Small intestine (tissue), 16 donors: ENCODE data around the gene SALL2. TPM values are rescaled to one million over a fixed set of nuclear protein-coding genes. Genes with fewer than 3 reads are reported as not detected.

ENCODE experiments used
- DNase-seq, 2 donors: peaks; one replicate each; pipeline versions ENCODE4 v3.0.0 to v3.0.0-alpha.2; 2013
- FAIRE-seq: peaks from 2 replicates; lab custom pipeline; 2012; peaks lifted over from hg19 to GRCh38; lab: Jason Lieb, UNC
- H3K27ac ChIP-seq, 3 donors: one replicate each; pipeline ENCODE4 v1.5.1; 2013; ENCODE audit warnings: low read length in 2 of 3, mild to moderate bottlenecking in 2 of 3, control low read depth in 1 of 3, inconsistent platforms in 1 of 3, low read depth in 1 of 3, moderate library complexity in 1 of 3
- H3K27me3 ChIP-seq, 3 donors: one replicate each; pipeline ENCODE4 v1.6.1; 2013; ENCODE audit warnings: low read length in 3 of 3, inconsistent platforms in 1 of 3; ENCODE audit not compliant: control insufficient read depth in 3 of 3, insufficient read depth in 3 of 3
- H3K36me3 ChIP-seq, 3 donors: one replicate each; pipeline ENCODE4 v1.6.1; 2013; ENCODE audit warnings: low read length in 3 of 3, inconsistent platforms in 1 of 3, low read depth in 1 of 3, mild to moderate bottlenecking in 1 of 3, moderate library complexity in 1 of 3; ENCODE audit not compliant: control insufficient read depth in 3 of 3, insufficient read depth in 2 of 3
- H3K4me1 ChIP-seq, 3 donors: one replicate each; pipeline ENCODE4 v1.6.1; 2013; ENCODE audit warnings: low read length in 2 of 3, inconsistent platforms in 1 of 3, low read depth in 1 of 3, mild to moderate bottlenecking in 1 of 3, moderate library complexity in 1 of 3; ENCODE audit not compliant: control insufficient read depth in 3 of 3, insufficient read depth in 2 of 3
- H3K4me3 ChIP-seq, 3 donors: one replicate each; pipeline ENCODE4 v1.5.1; 2013; ENCODE audit warnings: low read length in 3 of 3, control low read depth in 1 of 3, inconsistent platforms in 1 of 3, low read depth in 1 of 3, mild to moderate bottlenecking in 1 of 3, moderate library complexity in 1 of 3
- H3K9me3 ChIP-seq, 2 donors: one replicate each; pipeline ENCODE4 v1.6.1; 2013; ENCODE audit warnings: low read depth in 1 of 2, low read length in 1 of 2; ENCODE audit not compliant: control insufficient read depth in 2 of 2, insufficient read depth in 1 of 2
- WGBS, 3 donors: extraction: QIAGEN DNeasy Blood & Tissue Kit; methylation state at CpG; one replicate each; pipeline ENCODE4 v1.1.7; 2013; 5-methylcytosine and 5-hydroxymethylcytosine counted together
- long read RNA-seq, 10 donors: transcript quantifications; one replicate each; lab custom pipeline, GENCODE V29; 2026
- polyA plus RNA-seq, 4 donors: library from polyadenylated mRNA; stranded (reverse) in 3 of 4; unstranded in 1 of 4; fragments of 200-250 nt in 3 of 4; fragments of 120-200 nt in 1 of 4; gene quantifications; one replicate each; pipeline versions ENCODE4 v1.2.1 to v1.2.3, GENCODE V29; 2013
- donor health status: healthy with polysubstance abuse.
- donor health status: control.
- donor health status: control.
- donor health status: Bipolar disorder and iron deficiency.
- donor health status: healthy.

Gene SALL2
- 1 to 10 TPM in 3 of 4 donors, not detected in 1; 1.6 to 6.2 (median 2.5) TPM for polyA plus RNA-seq
- long read RNA-seq, donor 1 = 0 reads
- long read RNA-seq, donor 2 = 0 reads
- long read RNA-seq, donor 3, full-length matches to known transcripts = 4 of 4 reads
- long read RNA-seq, donor 3, partial matches to known transcripts = 0 of 4 reads
- long read RNA-seq, donor 3, other reads (novel, unspliced or antisense) = 0 of 4 reads
- long read RNA-seq, donor 4 = 0 reads
- long read RNA-seq, donor 5, partial matches to known transcripts = 0 of 1 reads
- long read RNA-seq, donor 5, other reads (novel, unspliced or antisense) = 0 of 1 reads
- long read RNA-seq, donor 6, partial matches to known transcripts = 0 of 2 reads
- long read RNA-seq, donor 6, other reads (novel, unspliced or antisense) = 0 of 2 reads
- long read RNA-seq, donor 7 = 0 reads
- long read RNA-seq, donor 8, partial matches to known transcripts = 0 of 2 reads
- long read RNA-seq, donor 8, other reads (novel, unspliced or antisense) = 0 of 2 reads
- long read RNA-seq, donor 9, partial matches to known transcripts = 0 of 1 reads
- long read RNA-seq, donor 9, other reads (novel, unspliced or antisense) = 0 of 1 reads
- long read RNA-seq, donor 10, partial matches to known transcripts = 0 of 4 reads
- long read RNA-seq, donor 10, other reads (novel, unspliced or antisense) = 0 of 4 reads

DNA sequence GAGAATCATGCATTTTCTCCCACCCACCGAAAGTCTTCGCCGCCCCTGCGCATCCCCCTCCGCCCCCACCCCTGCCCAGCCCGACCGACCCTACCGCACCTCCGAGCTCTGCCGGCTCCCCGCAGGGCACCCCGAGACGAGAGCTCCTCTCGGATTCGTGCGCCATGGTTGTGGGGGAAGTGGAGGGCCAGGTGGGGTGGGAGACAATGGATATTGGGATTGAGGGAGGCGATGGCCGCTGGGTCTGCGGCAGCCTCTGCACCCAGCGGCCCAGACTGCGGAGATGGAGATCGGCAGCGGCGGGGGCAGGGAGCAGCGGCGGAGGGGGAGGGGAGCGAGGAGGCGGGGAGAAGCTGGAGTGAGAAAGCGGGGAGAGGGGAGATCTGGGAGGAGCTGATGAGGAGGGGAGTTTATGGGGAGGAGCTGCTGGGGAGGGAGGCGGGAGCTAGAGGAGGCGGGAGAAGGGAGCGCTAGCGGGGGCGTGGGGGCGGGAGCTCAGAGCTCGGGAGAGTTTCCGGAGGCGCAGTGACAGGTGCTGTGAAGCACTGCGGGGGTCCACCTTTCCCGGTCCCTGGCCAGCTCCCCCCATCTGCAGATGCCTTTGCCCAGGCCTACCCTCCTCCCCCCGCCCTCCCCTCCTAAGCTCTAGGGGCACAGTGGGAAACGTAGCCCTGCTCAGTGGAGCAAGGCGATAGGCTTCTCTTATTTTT lies at the start of gene SALL2:
TSS of gene SALL2 (minus strand) at position 385 of the 710 bp plus-strand sequence. CDS start at position 166, 219 bp downstream.
- Histone ChIP-seq H3K9me3 (no peaks in the 10 kb centered on the region), H3K4me1 (peaks cover 0 to 12% (median 0%) of the 10 kb centered on the region in 3 donors), H3K27me3 (no peaks in the 10 kb centered on the region), H3K27ac (peak within 1 kb of the TSS in 2 of 3 donors; percentile 18 to 61), H3K36me3 (peaks cover 0 to 26% (median 0%) of the 10 kb centered on the region in 3 donors), H3K4me3 (peak within 1 kb of the TSS; percentile 44 to 70 (median 56))
- FAIRE-seq = no peak
- WGBS, 3 donors = 1 to 2% (median 1%) methylated on average over 36 to 43 of the region's 43 CpGs
- peak; percentile 27 to 78 for DNase-seq

DNA sequence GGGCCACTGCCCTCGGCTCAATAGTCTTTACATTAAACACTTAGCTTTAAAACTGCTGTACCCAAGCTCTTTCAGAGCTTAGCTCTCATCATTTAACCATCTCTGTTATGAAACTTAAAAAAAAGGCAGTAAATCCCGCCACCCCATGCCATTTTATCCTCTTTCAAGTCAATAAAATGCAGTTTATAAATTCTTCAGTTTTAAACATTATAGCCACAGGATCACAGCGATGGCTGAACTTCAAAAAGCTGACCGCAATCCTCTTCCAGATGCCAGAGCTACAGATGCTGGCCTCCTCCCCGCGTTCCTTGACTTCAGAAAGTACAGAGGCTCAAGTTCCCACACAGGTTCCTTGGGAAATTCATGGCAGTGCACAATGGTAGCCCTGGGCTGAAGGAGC lies 49.5 kb upstream of the SALL2 start:
- H3K4me1 ChIP-seq = no peaks in the 10 kb centered on the region
- H3K36me3 ChIP-seq = no peaks in the 10 kb centered on the region
- H3K9me3 ChIP-seq = no peaks in the 10 kb centered on the region
- FAIRE-seq (no peak), DNase-seq (no peak)
- WGBS, 3 donors = 76 to 81% (median 77%) methylated on average over 6 of the region's 6 CpGs
- H3K27me3 ChIP-seq = no peaks in the 10 kb centered on the region
- H3K27ac ChIP-seq = no peak overlapping the region
- H3K4me3 ChIP-seq = no peak overlapping the region

DNA sequence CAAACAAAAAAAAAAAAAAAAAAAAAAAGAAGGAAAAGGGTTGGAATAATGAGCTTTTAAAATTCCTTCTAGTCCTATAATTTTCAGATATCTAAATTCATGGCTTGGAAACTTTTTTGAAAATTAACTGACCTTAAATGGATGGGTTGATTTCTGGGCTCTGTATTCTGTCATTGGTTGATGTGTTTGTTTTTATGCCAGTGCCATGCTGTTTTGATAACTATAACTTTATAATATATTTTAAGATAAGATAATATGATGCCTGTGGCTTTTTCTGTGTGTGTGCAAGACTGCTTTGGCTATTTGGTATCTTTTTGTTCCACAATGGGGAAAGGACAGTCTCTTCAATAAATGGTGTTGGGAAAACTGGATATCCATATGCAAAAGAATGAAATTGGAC lies 46.5 kb upstream of the SALL2 start:
- H3K4me3 ChIP-seq = no peak overlapping the region
- no peaks in the 10 kb centered on the region for H3K9me3 ChIP-seq
- FAIRE-seq (no peak), DNase-seq (no peak)
- H3K4me1 ChIP-seq = no peaks in the 10 kb centered on the region
- no peaks in the 10 kb centered on the region for H3K36me3 ChIP-seq
- no peaks in the 10 kb centered on the region for H3K27me3 ChIP-seq
- H3K27ac ChIP-seq = no peak overlapping the region

DNA sequence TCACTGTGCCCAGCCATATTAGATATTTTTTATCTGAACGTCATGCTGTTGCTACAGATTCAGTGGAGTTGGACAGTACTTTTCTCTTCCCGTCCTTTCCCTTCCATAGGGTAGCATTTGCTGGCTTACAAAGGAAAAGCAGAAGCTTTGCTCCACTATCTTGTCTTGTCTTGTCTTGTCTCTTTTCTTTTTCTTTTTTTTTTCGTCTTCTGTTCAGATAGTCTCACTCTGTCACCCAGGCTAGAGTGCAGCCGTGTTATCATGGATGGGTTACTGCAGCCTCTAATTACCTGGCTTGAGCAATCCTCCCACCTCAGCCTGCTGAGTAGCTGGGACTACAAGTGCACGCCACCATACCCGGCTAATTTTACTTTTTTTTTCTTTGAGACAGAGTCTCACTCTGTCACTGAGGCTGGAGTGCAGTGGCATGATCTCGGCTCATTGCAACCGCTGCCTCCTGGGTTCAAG lies 32.6 kb upstream of the SALL2 start:
- 57 to 80% (median 68%) methylated on average over 8 of the region's 8 CpGs for WGBS, 3 donors
- FAIRE-seq = no peak
- peak in 1 of 2 donors; percentile 36 for DNase-seq
- Histone ChIP-seq H3K4me1 (peaks cover 0 to 3% (median 0%) of the 10 kb centered on the region in 3 donors), H3K27ac (no peak overlapping the region), H3K36me3 (no peaks in the 10 kb centered on the region), H3K9me3 (no peaks in the 10 kb centered on the region), H3K4me3 (no peak overlapping the region), H3K27me3 (no peaks in the 10 kb centered on the region)

DNA sequence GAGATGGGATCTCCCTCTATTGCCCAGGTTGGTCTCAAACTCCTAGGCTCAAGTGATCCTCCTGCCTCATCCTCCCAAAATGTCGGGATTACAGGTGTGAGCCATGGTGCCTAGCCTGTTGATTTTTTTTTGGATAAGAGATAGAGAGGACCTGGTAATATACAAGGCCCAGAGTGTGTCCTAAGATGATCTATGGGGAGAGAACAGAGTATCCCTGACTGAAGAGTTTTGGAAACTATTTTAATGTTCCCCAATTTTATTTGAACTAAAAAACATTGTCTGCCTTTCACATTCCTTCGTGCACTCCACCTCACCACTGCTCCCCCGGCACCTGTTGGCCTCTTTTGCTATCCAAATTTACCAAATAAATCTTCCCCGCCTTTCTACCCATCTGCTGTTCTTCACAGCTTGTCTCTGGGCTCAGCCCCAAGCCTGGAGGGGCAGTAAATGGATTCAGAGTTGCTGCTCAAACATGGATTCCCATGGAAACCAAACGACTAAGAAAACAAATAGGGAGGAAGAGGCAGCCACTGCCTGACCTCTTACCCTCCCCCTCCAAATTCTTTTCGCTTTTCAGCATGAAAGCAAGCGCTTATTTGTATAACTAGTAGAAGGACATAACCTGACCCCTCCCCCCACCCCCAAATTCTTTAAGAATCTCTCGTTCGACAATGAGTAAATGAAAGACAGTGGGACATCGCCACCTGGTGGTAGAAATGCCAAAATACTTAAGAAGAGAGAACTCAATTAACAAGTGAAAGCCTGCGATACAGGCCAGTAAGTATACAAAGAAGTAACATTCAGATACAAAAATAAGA lies 31.1 kb upstream of the SALL2 start:
- peak; percentile 80 to 92 for DNase-seq
- Histone ChIP-seq H3K4me3 (peak overlapping the region in 2 of 3 donors; percentile 2 to 18), H3K27me3 (no peaks in the 10 kb centered on the region), H3K36me3 (no peaks in the 10 kb centered on the region), H3K27ac (peak overlapping the region in 1 of 3 donors; percentile 61), H3K9me3 (no peaks in the 10 kb centered on the region), H3K4me1 (peaks cover 0 to 3% (median 0%) of the 10 kb centered on the region in 3 donors)
- WGBS, 3 donors = 13 to 17% (median 13%) methylated on average over 11 of the region's 11 CpGs
- FAIRE-seq = peak; percentile 39

DNA sequence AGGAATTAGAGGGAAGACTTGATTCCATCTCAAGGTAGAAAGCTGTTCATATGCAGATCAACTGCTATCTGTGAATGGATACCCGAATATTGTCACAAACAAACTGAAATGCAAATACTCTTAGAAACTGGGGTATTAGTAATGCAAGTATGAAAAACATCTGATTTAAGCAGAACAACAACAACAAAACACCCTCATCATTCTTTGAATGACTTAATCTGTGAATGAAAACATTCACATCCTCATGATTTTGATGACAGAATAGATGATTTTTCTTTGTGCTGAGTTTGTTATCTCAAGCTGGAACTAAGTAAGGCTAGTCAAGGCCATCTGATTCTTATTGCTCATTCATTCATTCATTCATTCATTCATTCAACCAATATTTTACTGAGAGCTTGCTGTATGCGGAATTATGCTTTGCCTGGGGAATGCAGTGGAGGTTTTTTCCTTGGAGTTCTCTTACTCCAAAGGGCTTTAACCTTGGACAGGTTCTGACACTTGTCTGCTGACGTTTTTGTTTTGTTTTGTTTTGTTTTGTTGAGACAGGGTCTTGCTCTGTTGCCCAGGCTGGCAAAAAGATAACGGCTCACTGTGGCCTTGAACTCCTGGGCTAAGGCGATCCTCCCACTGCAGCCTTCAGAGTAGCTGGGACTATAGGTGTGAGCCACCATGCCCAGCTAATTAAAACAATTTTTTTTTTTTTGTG lies 30.4 kb upstream of the SALL2 start:
- no peak for DNase-seq
- no peaks in the 10 kb centered on the region for H3K9me3 ChIP-seq
- H3K4me3 ChIP-seq = no peak overlapping the region
- no peak for FAIRE-seq
- no peaks in the 10 kb centered on the region for H3K36me3 ChIP-seq
- H3K27me3 ChIP-seq = no peaks in the 10 kb centered on the region
- peak overlapping the region in 1 of 3 donors; percentile 61 for H3K27ac ChIP-seq
- peaks cover 0 to 3% (median 0%) of the 10 kb centered on the region in 3 donors for H3K4me1 ChIP-seq
- WGBS, 3 donors = 49 to 57% (median 51%) methylated on average over 5 of the region's 5 CpGs

DNA sequence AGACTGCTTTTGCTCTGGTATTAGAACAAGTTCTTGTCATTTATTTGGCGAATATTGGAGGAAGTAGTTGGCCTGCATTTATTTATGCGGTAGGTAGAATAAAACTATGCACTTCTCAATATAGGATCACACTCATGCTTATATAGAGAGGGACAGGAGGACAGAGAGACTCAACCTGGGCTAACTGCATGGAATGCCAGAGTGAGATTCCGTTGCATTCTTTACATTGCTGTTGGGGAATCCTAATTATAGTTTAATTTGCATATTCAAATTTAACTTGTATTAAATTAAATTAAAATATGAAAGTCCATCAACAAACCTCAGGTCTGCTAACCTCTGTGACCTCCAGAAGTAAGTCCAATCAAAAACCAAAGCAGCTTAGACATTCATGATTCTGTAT lies 27.1 kb upstream of the SALL2 start:
- H3K9me3 ChIP-seq = no peaks in the 10 kb centered on the region
- no peak for FAIRE-seq
- 86 to 95% (median 89%) methylated on average over 3 of the region's 3 CpGs for WGBS, 3 donors

More for the DNA sequence above, 27.1 kb upstream of the SALL2 start:
- no peak overlapping the region for H3K4me3 ChIP-seq
- no peaks in the 10 kb centered on the region for H3K27me3 ChIP-seq
- H3K4me1 ChIP-seq = peaks cover 0 to 3% (median 0%) of the 10 kb centered on the region in 3 donors
- H3K36me3 ChIP-seq = no peaks in the 10 kb centered on the region
- no peak for DNase-seq
- H3K27ac ChIP-seq = no peak overlapping the region
